Esophagus squamous epithelium (tissue), 4 donors: ENCODE results near the gene PML.

ENCODE experiments used
- POLR2A ChIP-seq, 4 donors: fragments of 450-650 bp; IDR thresholded peaks; one replicate each; pipeline ENCODE4 v1.6.1; 2017; ENCODE audit warnings: antibody characterized with exemption in 4 of 4, mild to moderate bottlenecking in 4 of 4, moderate library complexity in 3 of 4
- TF ChIP-seq, protein P1 (sequence below), 6 experiments: fragments of 450-650 bp in 4 of 6; fragments of 200-600 bp in 2 of 6; sonication (generic) in 2 of 6; IDR thresholded peaks; one replicate each; pipeline ENCODE4 v1.5.1; 2016 to 2019; ENCODE audit warnings: antibody characterized with exemption in 6 of 6, mild to moderate bottlenecking in 4 of 6, moderate library complexity in 4 of 6

DNA sequence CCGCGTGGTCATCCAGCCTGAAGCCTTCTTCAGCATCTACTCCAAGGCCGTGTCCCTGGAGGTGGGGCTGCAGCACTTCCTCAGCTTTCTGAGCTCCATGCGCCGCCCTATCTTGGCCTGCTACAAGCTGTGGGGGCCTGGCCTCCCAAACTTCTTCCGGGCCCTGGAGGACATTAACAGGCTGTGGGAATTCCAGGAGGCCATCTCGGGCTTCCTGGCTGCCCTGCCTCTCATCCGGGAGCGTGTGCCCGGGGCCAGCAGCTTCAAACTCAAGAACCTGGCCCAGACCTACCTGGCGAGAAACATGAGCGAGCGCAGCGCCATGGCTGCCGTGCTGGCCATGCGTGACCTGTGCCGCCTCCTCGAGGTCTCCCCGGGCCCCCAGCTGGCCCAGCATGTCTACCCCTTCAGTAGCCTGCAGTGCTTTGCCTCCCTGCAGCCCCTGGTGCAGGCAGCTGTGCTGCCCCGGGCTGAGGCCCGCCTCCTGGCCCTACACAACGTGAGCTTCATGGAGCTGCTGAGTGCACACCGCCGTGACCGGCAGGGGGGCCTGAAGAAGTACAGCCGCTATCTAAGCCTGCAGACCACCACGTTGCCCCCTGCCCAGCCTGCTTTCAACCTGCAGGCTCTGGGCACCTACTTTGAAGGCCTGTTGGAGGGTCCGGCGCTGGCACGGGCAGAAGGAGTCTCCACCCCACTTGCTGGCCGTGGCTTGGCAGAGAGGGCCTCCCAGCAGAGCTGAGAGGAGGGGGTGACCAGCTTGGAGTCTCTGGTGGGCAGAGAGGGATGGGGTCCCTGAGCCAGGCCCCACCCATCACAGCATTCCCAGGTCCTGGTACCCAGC, 50.0 kb downstream of the PML start:
- TF ChIP-seq POLR2A (IDR thresholded peaks at IDR 0.05): no peak
- TF ChIP-seq, protein P1, sequence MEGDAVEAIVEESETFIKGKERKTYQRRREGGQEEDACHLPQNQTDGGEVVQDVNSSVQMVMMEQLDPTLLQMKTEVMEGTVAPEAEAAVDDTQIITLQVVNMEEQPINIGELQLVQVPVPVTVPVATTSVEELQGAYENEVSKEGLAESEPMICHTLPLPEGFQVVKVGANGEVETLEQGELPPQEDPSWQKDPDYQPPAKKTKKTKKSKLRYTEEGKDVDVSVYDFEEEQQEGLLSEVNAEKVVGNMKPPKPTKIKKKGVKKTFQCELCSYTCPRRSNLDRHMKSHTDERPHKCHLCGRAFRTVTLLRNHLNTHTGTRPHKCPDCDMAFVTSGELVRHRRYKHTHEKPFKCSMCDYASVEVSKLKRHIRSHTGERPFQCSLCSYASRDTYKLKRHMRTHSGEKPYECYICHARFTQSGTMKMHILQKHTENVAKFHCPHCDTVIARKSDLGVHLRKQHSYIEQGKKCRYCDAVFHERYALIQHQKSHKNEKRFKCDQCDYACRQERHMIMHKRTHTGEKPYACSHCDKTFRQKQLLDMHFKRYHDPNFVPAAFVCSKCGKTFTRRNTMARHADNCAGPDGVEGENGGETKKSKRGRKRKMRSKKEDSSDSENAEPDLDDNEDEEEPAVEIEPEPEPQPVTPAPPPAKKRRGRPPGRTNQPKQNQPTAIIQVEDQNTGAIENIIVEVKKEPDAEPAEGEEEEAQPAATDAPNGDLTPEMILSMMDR (IDR thresholded peaks at IDR 0.05): no peak
